Activated naive CD8-positive, alpha-beta T cell treated with anti-CD3 and anti-CD28 coated beads, Interleukin-2, amount 50 U/mL, for 16 hours (primary cell): ENCODE data around the gene KLK14.

ENCODE experiments used
- DNase-seq: peaks from one replicate; pipeline ENCODE4 v3.0.0-alpha.2; 2020; ENCODE audit warnings: low read depth, low spot score

KLK14 gene

DNA sequence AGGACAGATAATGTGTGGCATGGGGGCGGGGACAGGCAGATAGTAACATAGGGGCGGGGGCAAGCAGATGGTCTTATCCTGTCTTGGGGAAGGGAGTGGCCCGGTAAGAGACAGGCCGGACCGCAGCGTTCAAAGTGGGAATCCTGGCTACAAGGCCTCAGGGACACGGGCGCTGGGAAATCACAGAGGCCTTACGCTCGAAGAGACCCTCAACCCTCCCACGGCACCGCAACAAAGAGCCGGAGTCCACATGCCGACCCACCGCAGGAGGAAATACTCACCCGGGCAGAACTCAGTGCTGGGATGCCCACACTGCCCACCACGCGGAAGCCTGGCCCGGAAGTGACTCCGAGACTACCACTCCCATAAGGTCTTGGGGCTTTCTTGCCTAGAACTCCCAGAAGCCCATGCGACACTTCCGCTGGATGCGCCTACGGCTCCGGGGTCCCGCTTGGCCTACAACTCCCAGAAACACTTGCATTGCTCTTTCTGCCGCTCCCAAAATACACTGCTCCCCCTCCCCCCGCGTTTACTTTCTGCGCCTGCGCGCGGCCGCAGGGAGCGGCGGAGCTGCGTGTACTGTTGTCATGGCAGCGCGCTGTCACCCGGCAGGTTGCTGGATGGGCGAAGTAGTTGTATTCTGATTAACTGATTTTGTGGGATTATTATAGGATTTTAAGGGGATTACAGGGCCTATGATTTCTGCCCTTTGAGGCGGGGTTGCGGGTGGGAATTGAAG is 25.5 kb upstream of the KLK14 start, which contains the start of gene CTU1:
Gene CTU1 (minus strand): TSS at position 344 of the 739 bp plus-strand sequence. CDS start 3,840 bp downstream, outside the sequence.
- DNase-seq: peak; percentile 97

DNA sequence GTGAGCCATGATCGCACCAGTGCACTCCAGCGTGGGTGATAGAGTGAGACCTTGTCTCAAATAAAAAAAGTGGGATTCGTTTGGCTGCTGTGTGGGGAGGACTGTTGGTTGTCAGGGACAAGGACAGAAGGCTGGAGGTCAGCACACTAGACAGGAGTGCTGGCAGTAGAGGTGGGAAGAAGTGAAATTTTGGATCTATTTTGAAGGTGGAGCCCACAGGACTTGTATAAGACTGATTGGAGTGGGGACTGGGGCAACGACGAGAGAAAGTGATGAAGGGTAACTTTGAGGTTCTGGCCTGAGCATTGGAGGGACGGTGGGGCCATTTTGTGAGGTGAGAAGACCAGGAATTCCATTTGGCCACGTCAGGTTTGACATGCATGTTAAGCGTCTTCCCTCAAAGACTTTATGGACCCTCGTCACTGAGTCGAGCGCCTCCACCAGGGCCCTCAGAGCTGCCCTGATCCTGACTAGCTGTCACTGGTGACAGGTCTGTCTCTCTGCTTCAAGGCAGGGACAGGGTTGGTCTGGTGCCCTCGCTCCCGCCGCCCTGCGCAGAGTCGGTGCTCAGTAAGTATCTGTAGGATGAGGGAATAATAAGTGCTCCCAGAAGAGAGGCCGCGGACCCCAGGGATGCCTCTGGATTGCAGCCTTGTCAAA is 24.8 kb upstream of the KLK14 start:
- no peak for DNase-seq

DNA sequence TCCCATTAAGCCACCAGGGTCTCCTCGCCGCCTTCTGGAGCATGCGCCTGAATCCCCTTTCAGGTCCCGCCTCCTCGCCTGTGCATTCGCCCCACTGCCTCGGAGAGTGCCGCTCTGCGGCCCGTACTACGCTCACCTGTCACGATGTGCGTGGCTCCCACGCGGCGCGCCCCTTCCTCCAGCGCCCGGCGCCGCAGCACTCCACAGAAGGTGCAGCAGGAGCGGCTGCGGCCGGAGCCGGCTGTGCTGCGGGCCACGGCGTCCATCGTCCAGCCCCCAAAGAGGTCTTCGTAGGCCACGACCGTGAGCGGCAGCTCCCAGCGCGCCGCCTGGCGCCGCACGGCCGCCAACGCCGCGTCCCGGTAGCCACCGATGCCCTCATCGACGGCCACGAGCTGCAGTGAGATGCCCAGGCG is 21.2 kb upstream of the KLK14 start:
- no peak for DNase-seq

DNA sequence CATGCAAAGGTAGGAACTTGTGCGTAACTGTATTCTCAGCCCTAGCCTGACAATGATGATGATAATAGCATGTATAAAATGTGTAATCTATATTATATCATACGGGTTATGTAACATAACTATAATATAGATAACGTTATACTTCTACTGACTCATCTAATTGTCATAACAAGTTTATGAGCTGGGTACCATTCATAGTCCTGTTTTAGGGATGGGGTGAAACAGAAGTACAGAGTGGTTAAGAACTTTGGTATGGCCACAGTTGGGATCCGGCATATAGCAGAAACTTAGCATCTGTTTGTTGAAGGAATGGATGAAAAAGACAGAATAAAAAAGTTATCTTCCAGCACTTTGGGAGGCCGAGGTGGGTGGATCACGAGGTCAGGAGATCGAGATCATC is 20.3 kb upstream of the KLK14 start:
- no peak for DNase-seq

DNA sequence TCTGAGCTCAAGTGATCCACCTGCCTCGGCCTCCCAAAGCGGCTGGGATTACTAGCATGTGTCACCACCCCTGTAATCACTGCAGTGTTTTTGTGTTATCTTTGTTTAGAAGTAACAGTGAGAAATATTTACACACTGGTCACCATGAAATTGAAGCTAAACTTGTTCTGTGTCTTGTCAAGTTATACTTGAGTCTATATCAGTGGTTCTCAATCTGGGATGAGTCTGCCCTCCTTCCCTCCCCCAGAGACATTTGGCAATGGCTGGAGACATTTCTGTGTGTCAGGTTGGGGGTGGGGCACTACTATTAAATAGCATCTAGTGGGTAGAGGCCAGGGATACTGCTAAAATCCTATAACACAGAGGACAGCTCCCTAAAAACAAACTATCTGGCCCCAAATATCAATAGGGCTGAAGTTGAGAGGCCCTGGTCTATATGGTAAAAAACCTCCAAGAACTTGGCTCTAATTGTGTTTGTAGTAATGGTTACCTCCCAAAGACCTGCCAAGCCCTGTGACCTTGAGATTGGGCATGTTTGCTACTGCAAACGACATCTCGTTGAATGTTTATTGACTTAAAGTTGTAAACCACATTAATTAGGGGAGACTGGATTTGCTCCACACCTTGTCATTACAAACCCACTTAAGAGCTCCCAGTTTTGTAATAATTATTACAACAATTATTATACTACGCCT is 18.6 kb upstream of the KLK14 start:
- DNase-seq: no peak

DNA sequence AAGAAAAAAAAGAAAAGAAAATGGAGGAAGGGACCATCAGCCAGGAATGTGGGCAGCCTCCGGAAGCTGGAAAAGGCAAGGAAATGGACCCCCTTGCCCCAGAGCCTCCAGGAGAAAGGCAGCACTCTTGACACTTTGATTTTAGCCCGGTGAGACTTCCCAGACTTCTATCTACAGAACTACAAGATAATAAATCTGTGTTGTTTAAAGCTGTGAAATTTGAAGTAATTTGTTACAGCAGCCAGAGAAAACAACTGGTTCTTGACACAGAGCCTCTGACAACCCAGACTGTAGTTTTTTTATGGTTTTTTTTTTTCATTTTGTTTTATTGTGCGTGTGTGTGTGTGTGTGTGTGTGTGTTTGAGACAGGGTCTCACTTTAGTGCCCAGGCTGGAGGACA is 17.9 kb upstream of the KLK14 start:
- DNase-seq: no peak

DNA sequence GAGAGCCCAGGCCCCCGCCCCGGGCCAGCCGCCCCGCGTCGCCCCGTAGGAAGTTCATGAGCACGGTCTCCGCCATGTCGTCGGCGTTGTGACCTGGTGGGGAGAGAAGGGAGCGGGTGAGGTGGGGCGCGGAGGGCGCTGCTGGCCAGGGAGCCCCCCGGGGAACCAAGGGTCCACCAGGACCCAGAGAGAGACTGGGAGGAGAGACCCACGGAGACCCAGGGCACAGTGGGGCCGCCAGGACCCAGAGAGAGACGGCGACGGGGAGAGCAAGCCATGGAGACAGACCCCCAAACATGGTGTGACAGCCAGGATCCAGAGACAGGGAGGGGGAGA is 16.3 kb upstream of the KLK14 start:
- no peak for DNase-seq

DNA sequence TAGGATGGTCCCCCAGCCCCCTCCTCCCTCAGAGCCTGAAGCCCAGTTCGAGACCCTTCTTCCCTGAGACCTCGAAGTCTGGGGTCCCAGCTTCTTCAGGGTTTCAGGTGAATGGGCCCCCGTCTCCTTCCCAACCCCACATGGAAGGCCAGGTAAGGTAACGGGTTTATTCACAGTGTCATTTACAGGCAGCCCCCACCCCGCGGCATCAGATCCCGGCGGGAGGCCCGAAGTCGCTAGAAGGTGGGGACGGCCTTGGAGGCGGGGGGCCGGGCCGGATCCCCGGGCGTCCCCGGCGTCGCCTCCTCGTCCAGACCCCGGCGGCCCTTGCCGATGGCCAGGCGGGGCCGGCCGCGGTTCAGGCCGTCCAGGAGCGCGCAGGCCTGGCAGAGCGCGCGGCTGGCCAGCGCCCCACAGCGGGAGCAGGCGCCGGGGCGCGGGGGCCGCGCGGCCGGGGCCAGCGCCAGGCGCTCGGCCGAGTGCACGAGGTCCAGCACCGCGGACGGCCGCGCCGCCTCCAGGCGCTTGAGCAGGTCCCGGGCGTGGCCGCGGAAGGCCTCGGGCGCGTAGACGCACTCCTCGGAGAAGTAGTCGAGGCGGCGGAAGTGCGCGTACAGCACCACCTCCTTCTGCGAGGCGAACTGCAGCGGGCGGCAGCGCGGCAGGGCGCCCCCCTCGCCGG is 15.8 kb upstream of the KLK14 start:
- DNase-seq: no peak

DNA sequence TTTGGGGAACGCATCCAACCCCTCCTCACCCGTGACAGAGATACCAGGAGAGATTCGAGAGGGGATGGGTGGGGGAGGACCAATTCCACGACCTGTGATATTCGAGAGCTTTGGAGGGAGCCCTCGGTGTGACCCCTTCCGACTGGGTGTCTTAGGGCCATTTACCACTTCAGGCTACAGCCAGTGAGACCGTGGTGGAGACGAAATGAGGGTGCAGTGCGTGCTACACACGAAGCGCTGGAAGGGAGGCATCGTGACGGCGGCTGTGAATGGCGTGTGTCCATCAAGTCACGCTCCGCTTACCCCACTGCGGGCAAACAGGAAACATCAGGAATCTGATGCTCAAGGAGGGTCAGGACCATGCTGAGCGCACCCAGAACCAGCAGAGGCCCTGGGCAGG is 15.1 kb upstream of the KLK14 start:
- no peak for DNase-seq

DNA sequence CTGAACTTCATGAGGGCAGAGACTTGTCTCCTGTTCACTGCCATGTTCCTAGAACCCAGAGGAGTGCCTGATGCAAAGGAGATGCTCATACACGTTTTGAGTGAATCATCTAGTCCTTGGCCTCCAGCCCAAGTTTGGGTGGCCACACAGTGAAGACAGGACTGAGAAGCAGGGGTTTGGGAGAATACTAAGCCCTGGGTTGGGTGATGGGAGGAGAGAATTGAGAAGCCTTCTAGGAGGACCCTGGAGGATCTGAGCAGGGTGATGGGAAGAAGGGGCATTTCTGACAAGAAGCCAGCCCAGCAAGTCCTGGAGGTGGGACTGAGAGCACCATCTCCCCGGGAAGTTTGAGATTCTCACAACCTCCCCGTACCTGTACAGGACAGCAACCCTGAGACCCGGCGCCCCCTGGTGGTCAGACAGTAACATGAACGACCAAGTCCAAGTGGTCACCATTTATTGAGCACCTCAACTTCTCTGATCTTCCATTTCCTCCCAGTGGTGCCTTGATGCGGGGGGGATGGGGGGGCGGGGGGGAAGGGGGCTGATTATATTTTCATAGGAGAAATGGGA is 14.6 kb upstream of the KLK14 start:
- peak; percentile 39 for DNase-seq

DNA sequence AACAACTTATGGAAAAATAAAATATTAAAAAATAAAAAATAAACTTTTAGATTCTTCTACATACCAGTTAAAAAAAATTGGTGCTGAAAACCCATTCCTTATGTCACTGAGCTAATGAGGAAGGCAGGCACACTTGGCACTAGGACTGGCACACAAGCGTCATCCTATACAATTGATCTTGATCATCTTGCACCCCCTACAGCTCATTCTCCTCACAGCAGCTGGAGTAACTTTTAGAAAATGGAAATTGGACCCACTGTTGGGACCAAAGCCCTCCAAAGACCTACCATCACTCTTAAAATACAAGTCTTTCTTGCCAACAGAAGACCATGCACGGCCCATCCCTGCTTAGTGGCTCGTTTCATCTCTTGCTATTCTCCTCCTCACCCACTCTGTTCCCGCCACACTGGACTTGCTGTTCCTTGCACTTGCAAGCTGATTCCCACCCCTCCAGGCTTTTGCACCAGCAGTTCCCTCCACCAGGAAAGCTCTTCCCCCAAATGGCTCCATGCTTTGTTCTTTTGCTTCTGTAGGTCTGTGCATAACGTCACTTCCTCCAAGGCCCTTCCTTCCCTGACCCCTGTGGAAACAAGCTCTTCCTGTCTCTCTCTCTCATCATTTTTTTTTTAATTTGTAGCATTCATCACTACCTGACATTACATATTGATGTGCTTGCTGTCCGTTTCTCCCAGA is 13.9 kb upstream of the KLK14 start:
- no peak for DNase-seq

DNA sequence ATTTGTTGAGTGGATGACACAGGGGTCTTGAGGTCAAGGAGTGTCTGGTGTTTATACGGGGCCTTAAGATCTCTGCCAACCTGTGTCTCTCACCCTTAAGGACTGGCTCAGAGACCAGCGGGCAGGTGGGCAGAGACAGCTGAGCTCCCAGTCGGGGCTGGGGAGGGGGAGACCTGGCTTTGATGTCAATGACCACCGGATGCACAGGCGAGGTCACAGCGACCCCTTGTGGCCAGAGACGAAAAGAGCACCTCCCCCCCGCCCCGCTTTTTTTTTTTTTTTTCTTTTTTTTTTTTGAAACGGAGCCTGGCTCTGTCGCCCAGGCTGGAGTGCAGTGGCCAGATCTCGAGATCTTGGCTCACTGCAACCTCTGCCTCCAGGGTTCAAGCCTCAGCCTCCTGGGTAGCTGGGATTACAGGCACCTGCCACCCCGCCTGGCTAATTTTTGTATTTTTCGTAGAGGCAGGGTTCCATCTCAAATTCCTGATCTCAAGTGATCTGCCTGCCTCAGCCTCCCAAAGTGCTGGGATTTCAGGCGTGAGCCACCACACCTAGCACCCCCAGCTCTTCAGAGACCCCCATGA is 12.1 kb upstream of the KLK14 start:
- DNase-seq: no peak

DNA sequence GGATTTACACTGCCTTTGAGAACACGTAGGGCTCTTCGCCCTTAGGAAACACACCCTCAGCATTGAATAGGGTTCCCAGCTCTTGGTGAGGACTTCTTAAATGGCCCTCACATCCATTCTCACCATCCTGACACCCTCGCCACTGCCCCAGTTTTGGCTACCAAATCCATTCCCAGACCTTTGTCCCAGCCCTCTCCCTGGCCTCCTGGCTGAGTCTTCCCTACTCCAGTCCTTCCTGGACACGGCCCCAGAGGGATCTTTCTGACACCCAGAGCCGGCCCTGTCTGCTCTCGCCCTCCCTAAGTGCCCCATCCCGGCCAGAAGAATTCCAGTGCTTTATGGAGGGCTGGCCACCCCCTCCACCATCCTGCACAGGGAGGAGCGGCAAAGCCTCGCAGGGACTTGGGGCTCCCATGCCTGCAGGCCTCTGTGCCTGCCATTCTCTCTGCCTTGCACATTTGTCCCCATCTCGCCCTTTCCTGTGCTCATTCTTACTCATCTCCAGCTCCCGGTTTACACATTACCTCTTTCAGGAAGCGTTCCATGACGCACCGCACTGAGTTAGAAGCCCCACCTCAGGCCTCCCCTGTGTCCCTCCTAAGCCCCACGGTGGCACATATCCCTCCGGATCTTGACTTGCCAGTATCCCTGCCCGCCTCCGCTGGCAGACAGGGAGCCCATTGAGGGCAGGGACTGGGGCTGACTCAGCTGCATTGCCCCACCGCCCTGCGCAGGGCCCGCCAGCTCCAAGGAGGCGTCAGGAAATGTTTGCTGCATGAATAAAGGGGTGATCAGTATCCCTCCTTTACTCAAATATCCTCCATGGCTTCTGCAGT is 11.0 kb upstream of the KLK14 start:
- no peak for DNase-seq

DNA sequence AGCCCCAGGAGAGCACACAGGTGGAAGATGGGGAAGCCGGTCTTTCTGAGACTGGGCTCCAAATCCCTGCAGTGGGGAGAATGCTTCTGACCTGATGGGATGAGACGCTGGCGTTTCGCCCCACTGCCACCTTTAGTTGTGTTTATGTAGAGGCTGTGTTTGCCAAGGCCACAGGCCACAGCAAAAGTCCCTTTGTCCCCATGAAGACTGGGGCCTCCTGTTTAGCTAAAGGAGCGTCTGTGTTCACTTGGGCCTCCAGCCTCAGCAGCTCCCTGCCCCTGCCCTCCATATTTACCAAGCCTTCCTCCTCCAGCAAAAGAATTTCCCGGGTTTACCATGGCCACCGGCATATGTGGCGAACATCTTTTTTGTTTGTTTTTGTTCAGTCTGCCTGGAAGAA is 10.4 kb upstream of the KLK14 start:
- DNase-seq: no peak

DNA sequence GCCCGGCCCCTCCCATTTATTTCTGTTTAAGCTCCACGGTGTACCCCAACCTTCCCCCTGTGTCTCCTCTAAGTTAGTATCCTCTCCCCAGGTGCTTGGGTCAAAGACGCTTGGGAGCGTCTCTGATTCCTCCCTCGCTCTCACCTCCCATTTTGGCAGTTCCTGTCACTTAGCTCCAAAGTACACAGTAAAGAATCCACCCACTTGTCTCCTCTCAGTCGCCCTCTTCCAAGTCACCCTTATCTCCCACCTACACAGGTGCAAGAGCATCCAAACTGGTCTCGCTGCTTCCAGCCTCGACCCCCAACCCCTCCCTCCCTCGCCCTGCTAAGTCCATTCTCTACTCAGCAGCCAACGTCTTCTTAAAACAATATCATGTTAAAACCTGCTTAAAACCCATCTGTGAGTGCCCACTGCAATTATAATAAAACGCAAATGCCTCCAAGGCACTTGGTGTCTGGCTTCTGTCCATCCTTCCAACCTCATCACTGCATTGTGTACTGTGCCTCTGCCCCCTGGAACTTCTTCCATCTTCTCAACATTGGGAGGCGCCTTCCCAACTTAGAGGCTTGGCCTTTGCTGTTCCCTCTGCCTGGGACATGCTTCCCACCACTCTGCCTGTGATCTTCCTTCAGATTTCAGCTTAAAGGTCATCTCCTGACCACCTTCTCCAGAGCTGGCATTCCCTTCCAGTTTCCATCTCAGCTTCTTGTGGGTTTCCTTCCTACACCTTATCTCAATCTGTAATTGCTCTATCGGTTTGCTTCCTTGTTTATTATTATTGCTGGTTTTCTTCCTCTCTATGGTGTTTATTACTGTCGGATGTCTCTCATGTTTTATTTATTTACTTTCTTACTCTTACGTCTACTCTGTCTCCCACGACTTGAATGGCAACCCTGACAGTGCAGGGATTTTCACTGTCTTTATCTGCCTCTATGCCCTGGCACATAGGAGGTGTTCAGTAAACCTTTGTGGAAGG is 9.5 kb upstream of the KLK14 start:
- no peak for DNase-seq

DNA sequence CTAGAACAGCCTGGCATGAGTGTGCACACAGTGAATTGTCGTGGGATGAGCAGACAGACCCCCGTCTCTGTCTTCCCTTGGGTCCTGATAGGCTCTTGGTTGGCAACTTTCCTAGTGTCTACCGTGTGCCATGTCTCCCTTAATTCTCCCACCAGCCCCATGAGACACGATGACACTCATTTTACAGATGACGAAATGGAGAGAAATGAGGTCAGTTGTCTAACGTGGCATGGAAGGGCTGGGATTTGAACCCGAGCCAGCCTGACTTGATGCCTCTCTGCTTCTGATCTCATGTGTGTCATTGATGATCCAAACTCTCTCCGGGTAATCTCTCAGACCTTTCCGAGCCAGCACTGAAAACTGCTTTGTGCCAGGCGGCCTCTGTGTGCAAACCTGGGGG is 8.4 kb upstream of the KLK14 start:
- no peak for DNase-seq

DNA sequence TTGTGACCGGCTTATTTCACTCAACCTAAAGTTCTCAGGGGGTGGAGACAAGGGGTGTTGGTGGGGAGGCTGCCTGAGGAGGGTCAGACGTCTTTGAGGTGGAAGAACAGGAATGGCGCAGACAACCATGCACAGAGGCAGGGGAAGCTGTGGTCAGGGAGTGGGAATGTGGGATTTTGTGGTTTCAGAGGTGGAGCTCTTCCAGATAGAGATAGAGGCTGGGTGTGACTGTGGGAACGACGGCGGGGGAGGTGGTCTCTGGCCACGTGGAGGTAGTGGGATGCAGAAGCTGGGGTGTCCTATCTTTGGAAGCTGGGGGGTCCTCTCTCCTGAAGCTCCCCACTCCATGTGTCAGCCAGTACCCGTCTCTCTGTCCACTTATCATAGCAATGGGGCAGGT is 7.8 kb upstream of the KLK14 start:
- no peak for DNase-seq

DNA sequence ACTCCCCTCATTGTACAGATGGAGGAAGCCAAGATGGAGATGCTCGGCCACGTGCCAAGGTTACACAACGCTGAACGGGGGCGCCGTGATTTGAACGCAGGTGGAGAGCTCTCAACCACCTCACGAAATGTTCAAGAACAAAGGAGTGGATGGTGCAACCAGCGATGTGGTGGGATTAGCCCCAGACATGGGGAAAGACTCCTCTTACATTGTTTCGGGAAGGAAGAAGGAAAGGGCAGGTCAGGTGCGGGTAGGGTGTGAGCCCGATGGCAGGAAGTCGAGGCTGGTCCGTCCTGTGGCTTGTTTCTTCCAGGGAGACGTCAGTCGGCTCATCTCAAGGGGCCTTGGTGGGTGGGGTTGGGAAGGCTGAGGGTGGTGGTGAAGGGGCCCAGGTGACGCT is 7.1 kb upstream of the KLK14 start:
- DNase-seq: no peak
